Subcutaneous adipose tissue (tissue), 4 donors: ENCODE results near the gene SPINDOC. TPM values are rescaled to one million over a fixed set of nuclear protein-coding genes. Genes with fewer than 3 reads are reported as not detected.

Experiments used
- CTCF ChIP-seq: fragments of 450-650 bp; IDR thresholded peaks from one replicate; pipeline ENCODE4 v1.5.1; 2016; ENCODE audit warnings: low read depth, mild to moderate bottlenecking, control low read depth, antibody characterized with exemption, moderate library complexity
- total RNA-seq, 4 donors: library from RNA; depleted of rRNA; stranded (reverse); fragments of >200 nt; gene quantifications; one replicate each; pipeline ENCODE4 v1.1.0, GENCODE V29; 2016

SPINDOC gene
- total RNA-seq, 4 donors from 2014 or later: 4.6 to 7.3 (median 5.0) TPM

- TF ChIP-seq CTCF: no peak
These were observed 46.0 kb upstream of the SPINDOC start for GRCh38 chr11:63767267-63767564.

- no peak for TF ChIP-seq CTCF
These were observed 45.6 kb upstream of the SPINDOC start for GRCh38 chr11:63767565-63768236.

- TF ChIP-seq CTCF: no peak
These were observed 44.8 kb upstream of the SPINDOC start, which contains the start of gene ZFTA for GRCh38 chr11:63768237-63769041. TSS of gene ZFTA (minus strand) at chr11:63768775. CDS start at chr11:63768622, 153 bp downstream.

- no peak for TF ChIP-seq CTCF
These were observed 44.1 kb upstream of the SPINDOC start for GRCh38 chr11:63769042-63769713.

- no peak for TF ChIP-seq CTCF
These were observed 43.4 kb upstream of the SPINDOC start for GRCh38 chr11:63769714-63770455.

GRCh38 chr11:63770763-63771162, 42.5 kb upstream of the SPINDOC start:
- no peak for TF ChIP-seq CTCF
